HG03025 (cell line): ENCODE results near the gene SUV39H1.

Experiments
- ATAC-seq: cut with Tn5 transposase; IDR thresholded peaks from one replicate; pipeline ENCODE4 v1.9.1; 2021; ENCODE audit warnings: mild to moderate bottlenecking, moderate library complexity; ENCODE audit not compliant: unreplicated experiment, low FRiP score

The SUV39H1 gene

DNA sequence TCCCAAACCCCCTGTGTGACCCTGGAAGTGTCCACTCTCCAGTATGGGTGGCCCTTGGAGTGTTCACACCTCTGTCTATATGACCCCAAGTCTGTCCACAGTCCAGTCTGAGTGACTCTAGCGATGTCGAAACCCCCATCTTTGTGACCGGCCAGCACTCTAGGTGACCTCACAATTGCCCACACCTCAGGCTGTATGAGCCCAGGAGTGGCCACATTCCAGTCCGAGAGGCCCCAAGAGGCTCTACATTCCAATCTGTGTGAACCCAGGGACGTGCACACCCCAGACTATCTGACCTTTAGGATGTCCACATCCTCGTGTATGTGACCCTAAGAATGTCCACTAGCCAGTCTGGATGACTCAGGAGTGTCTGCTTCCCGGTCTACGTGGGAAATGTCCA, 57.7 kb downstream of the SUV39H1 start:
- no peak for ATAC-seq
